OCI-M2 (cell line): ENCODE data around the gene GALNT1.

Source experiments
- DNase-seq: peaks from one replicate; lab custom pipeline; 2025; ENCODE audit not compliant: unreplicated experiment; lab: John Stamatoyannopoulos, UW

Gene GALNT1

GRCh38 chr18:35711227-35711626, 129.7 kb downstream of the GALNT1 start:
- DNase-seq, result no peak

- no peak for DNase-seq
Observed at GRCh38 chr18:35713545-35713944, 132.0 kb downstream of the GALNT1 start.

- no peak for DNase-seq
Observed at GRCh38 chr18:35714539-35714938, 133.0 kb downstream of the GALNT1 start.

GRCh38 chr18:35715139-35715538, 133.6 kb downstream of the GALNT1 start:
- DNase-seq, result no peak

GRCh38 chr18:35716169-35716831, 134.8 kb downstream of the GALNT1 start:
- no peak for DNase-seq

GRCh38 chr18:35717182-35717581, 135.6 kb downstream of the GALNT1 start:
- DNase-seq, result no peak

- no peak for DNase-seq
Observed at GRCh38 chr18:35721431-35722081, 140.0 kb downstream of the GALNT1 start.

- no peak for DNase-seq
Observed at GRCh38 chr18:35728676-35729075, 147.1 kb downstream of the GALNT1 start.

- DNase-seq, result no peak
Observed at GRCh38 chr18:35729991-35730668, 148.6 kb downstream of the GALNT1 start.

GRCh38 chr18:35730691-35731370, 149.3 kb downstream of the GALNT1 start:
- no peak for DNase-seq

GRCh38 chr18:35731701-35732100, 150.2 kb downstream of the GALNT1 start:
- DNase-seq, result no peak

- DNase-seq, result no peak
Observed at GRCh38 chr18:35732162-35732561, 150.6 kb downstream of the GALNT1 start.

GRCh38 chr18:35732636-35733035, 151.1 kb downstream of the GALNT1 start:
- DNase-seq, result no peak

- no peak for DNase-seq
Observed at GRCh38 chr18:35733408-35733807, 151.9 kb downstream of the GALNT1 start.

GRCh38 chr18:35736696-35737095, 155.2 kb downstream of the GALNT1 start:
- no peak for DNase-seq

- DNase-seq, result no peak
Observed at GRCh38 chr18:35739778-35740177, 158.2 kb downstream of the GALNT1 start.

- DNase-seq, result no peak
Observed at GRCh38 chr18:35740656-35741055, 159.1 kb downstream of the GALNT1 start.

- no peak for DNase-seq
Observed at GRCh38 chr18:35743916-35744315, 162.4 kb downstream of the GALNT1 start.

GRCh38 chr18:35745814-35746213, 164.3 kb downstream of the GALNT1 start:
- no peak for DNase-seq

GRCh38 chr18:35746826-35747339, 165.3 kb downstream of the GALNT1 start:
- no peak for DNase-seq

GRCh38 chr18:35747894-35748472, 166.4 kb downstream of the GALNT1 start:
- no peak for DNase-seq
